K562 (cell line): ENCODE data around the gene SCARF2. TPM values are rescaled to one million over a fixed set of nuclear protein-coding genes. Genes with fewer than 3 reads are reported as not detected.
A peak's percentile ranks its signal among the peaks of the same experiment; 100 is the strongest.

Experiments
- CEBPG ChIP-seq, 3 experiments: fragments of 200-800 bp in 1 of 3; sonication (Bioruptor generic) in 1 of 3; sonication (generic) in 1 of 3; formaldehyde crosslinking in 1 of 3; IDR thresholded peaks in 2 of 3; conservative IDR thresholded peaks in 1 of 3; 2 replicates each; pipeline versions ENCODE4 v1.6.1 to v1.8.0; 2016 to 2022; ENCODE audit warnings: missing compliant biosample characterization in 2 of 3, missing genetic modification characterization in 2 of 3, mild to moderate bottlenecking in 1 of 3, missing genetic modification reagents in 1 of 3
- ELF4 ChIP-seq: fragments of 450-650 bp; formaldehyde crosslinking; IDR thresholded peaks from 2 replicates; pipeline ENCODE4 v1.4.0; 2022; ENCODE audit warnings: missing genetic modification characterization
- ETV1 ChIP-seq: fragments of 450-650 bp; conservative IDR thresholded peaks from 2 replicates; pipeline ENCODE4 v1.6.1; 2016; ENCODE audit warnings: missing genetic modification characterization, control low read depth, low read depth, missing compliant biosample characterization
- ETV5 ChIP-seq: sonication (generic); formaldehyde crosslinking; IDR thresholded peaks from 2 replicates; pipeline ENCODE4 v1.4.0; 2020; ENCODE audit warnings: low read depth, mild to moderate bottlenecking, missing genetic modification reagents
- MYC ChIP-seq, 2 experiments: fragments of 250-450 bp in 1 of 2; sonication (Bioruptor Pico) in 1 of 2; IDR thresholded peaks; 2 replicates each; pipeline versions ENCODE4 v1.5.1 to v1.6.1; 2012 to 2021; ENCODE audit warnings: low read depth in 2 of 2, borderline replicate concordance in 1 of 2, improper control_type of control experiment in 1 of 2, low read length in 1 of 2, mild to moderate bottlenecking in 1 of 2, moderate library complexity in 1 of 2
- TBP ChIP-seq: optimal IDR thresholded peaks from 2 replicates; pipeline ENCODE3; 2011; ENCODE audit warnings: low read depth, low read length, improper control_type of control experiment
- ZC3H8 ChIP-seq: fragments of 450-650 bp; IDR thresholded peaks from 2 replicates; pipeline ENCODE4 v1.6.1; 2017
- ZNF324 ChIP-seq: fragments of 250-450 bp; sonication (Bioruptor Pico); IDR thresholded peaks from 2 replicates; pipeline ENCODE4 v1.4.0; 2020; ENCODE audit warnings: mild to moderate bottlenecking
- polyA plus RNA-seq, 8 experiments: library from polyadenylated mRNA; depleted of rRNA in 4 of 8; stranded (reverse) in 5 of 8; unstranded in 3 of 8; fragments of >200 nt; fragmentation: Nextera tagmentation in 2 of 8; fragmentation: Illumina TruSeq in 1 of 8; extraction: Ambion mirVana in 2 of 8; extraction: Trizol in 1 of 8; gene quantifications; 2 replicates each; pipeline versions ENCODE4 v1.2.1 to v1.2.3, GENCODE V29; 2011 to 2014; ENCODE audit warnings: inconsistent platforms in 1 of 8, missing spikeins in 1 of 8
- total RNA-seq, 7 experiments: library from RNA; depleted of rRNA in 6 of 7; stranded (reverse); fragments of >200 nt in 6 of 7; fragmentation: Illumina TruSeq in 2 of 7; extraction: Trizol in 2 of 7; gene quantifications; 2 replicates each; pipeline versions ENCODE4 v1.2.1 to v1.2.3, GENCODE V29; 2011 to 2021; ENCODE audit warnings: low replicate concordance in 1 of 7
- TF ChIP-seq, protein P1 (sequence below): fragments of 250-450 bp; sonication (Bioruptor Pico); IDR thresholded peaks from 2 replicates; pipeline ENCODE4 v1.8.0; 2022; ENCODE audit warnings: inconsistent platforms, mild to moderate bottlenecking, moderate library complexity, borderline replicate concordance
- TF ChIP-seq, protein P2 (sequence below), 2 experiments: fragments of 450-650 bp in 1 of 2; IDR thresholded peaks; 2 replicates each; pipeline ENCODE4 v1.6.1; 2011 to 2017; ENCODE audit warnings: low read depth in 2 of 2, antibody characterized with exemption in 1 of 2, borderline replicate concordance in 1 of 2, low read length in 1 of 2, mild to moderate bottlenecking in 1 of 2, mixed read lengths in 1 of 2; ENCODE audit not compliant: control insufficient read depth in 1 of 2
- TF ChIP-seq, protein P3 (sequence below): sonication (generic); formaldehyde crosslinking; IDR thresholded peaks from 2 replicates; pipeline ENCODE4 v1.9.0; 2022; ENCODE audit warnings: mild to moderate bottlenecking, missing genetic modification reagents
- TF ChIP-seq, protein P4 (sequence below): sonication (generic); formaldehyde crosslinking; IDR thresholded peaks from 2 replicates; pipeline ENCODE4 v1.8.1; 2023; ENCODE audit warnings: mild to moderate bottlenecking, missing genetic modification reagents

SCARF2 gene
- total and polyA plus RNA-seq, 9 of the 15 experiments (the other 6 are each of a cell fraction or from before 2014, with no cell fraction given), result 0.06 to 0.32 (median 0.21) TPM; not detected in 5

DNA sequence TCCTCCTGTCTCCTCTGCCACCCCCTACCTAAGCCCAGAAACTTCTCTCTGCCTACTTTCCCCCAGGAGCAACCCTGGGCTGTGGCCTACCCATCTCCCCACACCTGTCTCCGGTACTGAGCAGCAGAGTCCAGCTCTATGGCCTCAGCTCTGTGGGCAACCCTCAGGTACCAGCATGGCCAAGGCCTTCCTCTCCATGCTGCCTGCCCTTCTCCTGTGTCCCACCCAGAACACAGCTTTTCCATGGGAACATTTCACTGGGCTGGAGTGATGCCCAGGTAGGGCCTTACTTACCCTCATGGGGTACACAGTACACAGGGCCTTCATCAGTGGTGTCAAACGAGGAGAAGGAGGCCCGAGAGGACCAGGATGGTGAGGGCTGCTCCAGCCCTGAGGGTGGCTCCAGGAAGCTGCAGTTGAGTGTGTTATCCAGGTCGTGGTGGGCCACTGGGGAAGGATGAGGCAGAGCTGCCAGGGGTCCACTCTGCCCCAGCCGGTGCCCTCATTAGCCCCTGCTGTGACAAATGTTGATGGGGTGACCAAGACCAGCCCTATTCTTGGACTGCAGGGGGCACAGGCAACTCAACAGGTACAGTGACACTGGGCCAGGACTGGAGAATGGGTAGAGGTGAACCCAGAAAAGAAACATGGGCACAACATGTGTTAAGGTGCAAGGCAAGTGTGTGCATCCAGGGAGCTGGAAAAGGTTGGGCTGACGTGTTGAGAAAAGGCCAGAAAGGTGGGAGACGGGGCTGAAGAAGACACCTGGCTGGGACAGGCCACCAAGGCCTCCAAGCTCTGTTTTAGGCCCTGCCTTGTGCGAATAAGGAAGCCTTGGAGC lies 10.3 kb downstream of the SCARF2 start (continued):
- TF ChIP-seq, protein P1, sequence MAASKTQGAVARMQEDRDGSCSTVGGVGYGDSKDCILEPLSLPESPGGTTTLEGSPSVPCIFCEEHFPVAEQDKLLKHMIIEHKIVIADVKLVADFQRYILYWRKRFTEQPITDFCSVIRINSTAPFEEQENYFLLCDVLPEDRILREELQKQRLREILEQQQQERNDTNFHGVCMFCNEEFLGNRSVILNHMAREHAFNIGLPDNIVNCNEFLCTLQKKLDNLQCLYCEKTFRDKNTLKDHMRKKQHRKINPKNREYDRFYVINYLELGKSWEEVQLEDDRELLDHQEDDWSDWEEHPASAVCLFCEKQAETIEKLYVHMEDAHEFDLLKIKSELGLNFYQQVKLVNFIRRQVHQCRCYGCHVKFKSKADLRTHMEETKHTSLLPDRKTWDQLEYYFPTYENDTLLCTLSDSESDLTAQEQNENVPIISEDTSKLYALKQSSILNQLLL, result peak; percentile 38; the same call in 1 of the 2 replicates
- TF ChIP-seq ZC3H8 (no peak), ZNF324 (CRISPR knock-in tag) (no peak), CEBPG (CRISPR knock-in tag; IDR thresholded peaks at IDR 0.05) (no peak), CEBPG (tag; conservative IDR thresholded peaks at IDR 0.05 in 1 of 2, IDR thresholded peaks at IDR 0.05 in 1 of 2) (no peak), ELF4 (no peak), MYC (IDR thresholded peaks at IDR 0.05; ENCODE audit: low read depth, low read length) (no peak), MYC (CRISPR knock-in tag; IDR thresholded peaks at IDR 0.05; ENCODE audit: borderline replicate concordance, low read depth) (no peak), TBP (no peak), ETV1 (tag) (no peak), ETV5 (CRISPR knock-in tag) (no peak)
- TF ChIP-seq, protein P2, sequence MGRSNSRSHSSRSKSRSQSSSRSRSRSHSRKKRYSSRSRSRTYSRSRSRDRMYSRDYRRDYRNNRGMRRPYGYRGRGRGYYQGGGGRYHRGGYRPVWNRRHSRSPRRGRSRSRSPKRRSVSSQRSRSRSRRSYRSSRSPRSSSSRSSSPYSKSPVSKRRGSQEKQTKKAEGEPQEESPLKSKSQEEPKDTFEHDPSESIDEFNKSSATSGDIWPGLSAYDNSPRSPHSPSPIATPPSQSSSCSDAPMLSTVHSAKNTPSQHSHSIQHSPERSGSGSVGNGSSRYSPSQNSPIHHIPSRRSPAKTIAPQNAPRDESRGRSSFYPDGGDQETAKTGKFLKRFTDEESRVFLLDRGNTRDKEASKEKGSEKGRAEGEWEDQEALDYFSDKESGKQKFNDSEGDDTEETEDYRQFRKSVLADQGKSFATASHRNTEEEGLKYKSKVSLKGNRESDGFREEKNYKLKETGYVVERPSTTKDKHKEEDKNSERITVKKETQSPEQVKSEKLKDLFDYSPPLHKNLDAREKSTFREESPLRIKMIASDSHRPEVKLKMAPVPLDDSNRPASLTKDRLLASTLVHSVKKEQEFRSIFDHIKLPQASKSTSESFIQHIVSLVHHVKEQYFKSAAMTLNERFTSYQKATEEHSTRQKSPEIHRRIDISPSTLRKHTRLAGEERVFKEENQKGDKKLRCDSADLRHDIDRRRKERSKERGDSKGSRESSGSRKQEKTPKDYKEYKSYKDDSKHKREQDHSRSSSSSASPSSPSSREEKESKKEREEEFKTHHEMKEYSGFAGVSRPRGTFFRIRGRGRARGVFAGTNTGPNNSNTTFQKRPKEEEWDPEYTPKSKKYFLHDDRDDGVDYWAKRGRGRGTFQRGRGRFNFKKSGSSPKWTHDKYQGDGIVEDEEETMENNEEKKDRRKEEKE (IDR thresholded peaks at IDR 0.05; ENCODE audit: borderline replicate concordance in 1 of 2, control insufficient read depth in 1 of 2, low read depth in 2 of 2, low read length in 1 of 2), result no peak
- TF ChIP-seq, protein P3, sequence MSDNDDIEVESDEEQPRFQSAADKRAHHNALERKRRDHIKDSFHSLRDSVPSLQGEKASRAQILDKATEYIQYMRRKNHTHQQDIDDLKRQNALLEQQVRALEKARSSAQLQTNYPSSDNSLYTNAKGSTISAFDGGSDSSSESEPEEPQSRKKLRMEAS, result peak; percentile 32
- TF ChIP-seq, protein P4, sequence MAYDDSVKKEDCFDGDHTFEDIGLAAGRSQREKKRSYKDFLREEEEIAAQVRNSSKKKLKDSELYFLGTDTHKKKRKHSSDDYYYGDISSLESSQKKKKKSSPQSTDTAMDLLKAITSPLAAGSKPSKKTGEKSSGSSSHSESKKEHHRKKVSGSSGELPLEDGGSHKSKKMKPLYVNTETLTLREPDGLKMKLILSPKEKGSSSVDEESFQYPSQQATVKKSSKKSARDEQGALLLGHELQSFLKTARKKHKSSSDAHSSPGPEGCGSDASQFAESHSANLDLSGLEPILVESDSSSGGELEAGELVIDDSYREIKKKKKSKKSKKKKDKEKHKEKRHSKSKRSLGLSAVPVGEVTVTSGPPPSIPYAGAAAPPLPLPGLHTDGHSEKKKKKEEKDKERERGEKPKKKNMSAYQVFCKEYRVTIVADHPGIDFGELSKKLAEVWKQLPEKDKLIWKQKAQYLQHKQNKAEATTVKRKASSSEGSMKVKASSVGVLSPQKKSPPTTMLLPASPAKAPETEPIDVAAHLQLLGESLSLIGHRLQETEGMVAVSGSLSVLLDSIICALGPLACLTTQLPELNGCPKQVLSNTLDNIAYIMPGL (CRISPR knock-in tag), result no peak
